A673 (cell line): ENCODE measurements around the gene AMBRA1. TPM values are rescaled to one million over a fixed set of nuclear protein-coding genes. Genes with fewer than 3 reads are reported as not detected.

Experiments
- BruUV-seq: library from RNA; stranded (reverse); fragments of 400-500 nt; replicated peaks from 2 replicates; lab custom pipeline; 2021; lab: Mats Ljungman, UMichigan
- CTCF ChIA-PET: fragments of 300-600 bp; sonication (Branson Sonifier 250); formaldehyde crosslinking; loops from one replicate; lab custom pipeline; 2022; ENCODE audit warnings: antibody characterized with exemption; lab: Charles Lee
- POLR2A ChIA-PET: fragments of 300-600 bp; sonication (Branson Sonifier 250); formaldehyde crosslinking; loops from one replicate; lab custom pipeline; 2022; ENCODE audit warnings: antibody characterized with exemption; ENCODE audit not compliant: low non-redundant PET; lab: Charles Lee
- DNase-seq: peaks from one replicate; pipeline ENCODE4 v3.0.0-alpha.2; 2015; ENCODE audit warnings: low spot score
- H3K27ac ChIP-seq: fragments of 200-600 bp; sonication (generic); 2 replicates; pipeline ENCODE4 v1.5.1; 2016; ENCODE audit warnings: mixed run types, low read depth, mild to moderate bottlenecking, mixed read lengths, antibody characterized with exemption, low read length; ENCODE audit not compliant: poor library complexity, severe bottlenecking
- H3K27me3 ChIP-seq: fragments of 200-600 bp; sonication (generic); replicated peaks from 2 replicates; pipeline ENCODE4 v1.6.1; 2017; ENCODE audit warnings: mixed run types, low read depth, mild to moderate bottlenecking, mixed read lengths, antibody characterized with exemption, low read length; ENCODE audit not compliant: insufficient read depth, poor library complexity
- H3K36me3 ChIP-seq: fragments of 200-600 bp; sonication (generic); 2 replicates; pipeline ENCODE4 v1.6.1; 2016; ENCODE audit warnings: mixed run types, mild to moderate bottlenecking, mixed read lengths, antibody characterized with exemption, low read length; ENCODE audit not compliant: insufficient read depth, poor library complexity, severe bottlenecking
- H3K4me1 ChIP-seq: fragments of 200-600 bp; sonication (generic); 2 replicates; pipeline ENCODE4 v1.6.1; 2017; ENCODE audit warnings: mixed run types, mild to moderate bottlenecking, mixed read lengths, antibody characterized with exemption, low read length; ENCODE audit not compliant: insufficient read depth, poor library complexity, severe bottlenecking
- H3K4me3 ChIP-seq: fragments of 200-600 bp; sonication (generic); 2 replicates; pipeline ENCODE4 v1.5.1; 2016; ENCODE audit warnings: low read depth, mixed run types, mild to moderate bottlenecking, mixed read lengths, low read length; ENCODE audit not compliant: poor library complexity, severe bottlenecking
- H3K9me3 ChIP-seq: fragments of 200-600 bp; sonication (generic); 2 replicates; pipeline ENCODE4 v1.6.1; 2016; ENCODE audit warnings: mixed run types, low read depth, mild to moderate bottlenecking, mixed read lengths, antibody characterized with exemption, low read length; ENCODE audit not compliant: poor library complexity, severe bottlenecking
- EZH2 ChIP-seq: fragments of 200-600 bp; sonication (generic); IDR thresholded peaks from 2 replicates; pipeline ENCODE4 v1.6.1; 2017; ENCODE audit warnings: borderline replicate concordance, low read depth, mild to moderate bottlenecking, mixed read lengths, antibody characterized with exemption, low read length; ENCODE audit not compliant: poor library complexity, severe bottlenecking
- intact Hi-C: fragments of 100-400 bp; cut with micrococcal nuclease; formaldehyde crosslinking; loops from one replicate; pipeline ENCODE4 v1.10.0; 2022; ENCODE audit not compliant: unreplicated experiment
- total RNA-seq: library from RNA; stranded (reverse); gene quantifications from 2 replicates; pipeline ENCODE4 v1.2.3, GENCODE V29; 2021
- TF ChIP-seq, protein P1 (sequence below): fragments of 300-800, 200-600 bp; sonication (generic); conservative IDR thresholded peaks from 2 replicates; pipeline ENCODE4 v1.5.1; 2017; ENCODE audit warnings: low read depth, mild to moderate bottlenecking, antibody characterized with exemption, low read length, moderate library complexity, mixed read lengths

Gene AMBRA1
- total RNA-seq, 1 experiment from 2014 or later = 78.1 TPM

DNA sequence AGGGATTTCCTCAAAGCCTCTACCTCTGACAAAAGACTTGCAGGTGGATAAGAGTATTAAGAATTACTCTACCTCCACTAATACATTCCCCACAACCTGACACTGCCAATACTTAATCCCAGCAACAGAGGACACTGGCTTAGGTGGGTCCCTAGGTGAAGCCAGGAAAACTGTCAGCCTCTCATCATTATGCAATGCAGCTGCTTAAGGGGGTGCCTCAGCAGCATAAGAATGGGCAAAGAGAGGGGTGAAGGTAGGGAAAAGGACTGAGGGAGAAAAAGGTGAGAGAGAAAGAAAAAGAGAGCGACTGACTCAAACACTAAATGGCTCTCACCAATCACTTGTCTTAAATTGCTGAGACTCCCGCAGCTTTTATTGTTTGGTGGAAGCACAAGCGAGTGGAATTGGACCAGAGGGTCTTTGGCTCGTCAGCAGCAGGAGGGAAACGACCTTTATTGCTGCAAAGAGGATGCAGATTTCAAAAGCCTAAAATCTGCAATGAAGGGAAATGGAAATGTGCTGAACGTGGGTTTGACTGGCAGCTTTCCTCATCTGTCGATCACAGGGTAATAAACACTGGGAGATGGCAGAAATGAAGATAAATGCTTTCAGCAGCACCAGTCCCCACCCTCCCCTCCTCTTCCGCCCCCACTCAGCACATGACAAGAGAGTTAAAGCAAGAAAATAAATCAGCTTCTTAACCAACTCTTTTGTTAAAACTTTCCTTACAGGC lies 137.4 kb downstream of the AMBRA1 start:
- TF ChIP-seq EZH2 = no peak
- TF ChIP-seq, protein P1, sequence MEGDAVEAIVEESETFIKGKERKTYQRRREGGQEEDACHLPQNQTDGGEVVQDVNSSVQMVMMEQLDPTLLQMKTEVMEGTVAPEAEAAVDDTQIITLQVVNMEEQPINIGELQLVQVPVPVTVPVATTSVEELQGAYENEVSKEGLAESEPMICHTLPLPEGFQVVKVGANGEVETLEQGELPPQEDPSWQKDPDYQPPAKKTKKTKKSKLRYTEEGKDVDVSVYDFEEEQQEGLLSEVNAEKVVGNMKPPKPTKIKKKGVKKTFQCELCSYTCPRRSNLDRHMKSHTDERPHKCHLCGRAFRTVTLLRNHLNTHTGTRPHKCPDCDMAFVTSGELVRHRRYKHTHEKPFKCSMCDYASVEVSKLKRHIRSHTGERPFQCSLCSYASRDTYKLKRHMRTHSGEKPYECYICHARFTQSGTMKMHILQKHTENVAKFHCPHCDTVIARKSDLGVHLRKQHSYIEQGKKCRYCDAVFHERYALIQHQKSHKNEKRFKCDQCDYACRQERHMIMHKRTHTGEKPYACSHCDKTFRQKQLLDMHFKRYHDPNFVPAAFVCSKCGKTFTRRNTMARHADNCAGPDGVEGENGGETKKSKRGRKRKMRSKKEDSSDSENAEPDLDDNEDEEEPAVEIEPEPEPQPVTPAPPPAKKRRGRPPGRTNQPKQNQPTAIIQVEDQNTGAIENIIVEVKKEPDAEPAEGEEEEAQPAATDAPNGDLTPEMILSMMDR = no peak
- no TSS peak for BruUV-seq
- POLR2A ChIA-PET = no interaction called here
- Histone ChIP-seq H3K27me3 (no peaks in the 10 kb centered on the region), H3K36me3 (no peaks in the 10 kb centered on the region), H3K9me3 (no peaks in the 10 kb centered on the region), H3K4me1 (peaks cover 30% of the 10 kb centered on the region), H3K4me3 (no peak overlapping the region), H3K27ac (peak overlapping the region; percentile 3)
- CTCF ChIA-PET = interaction anchor here (0.6 to 0.7 kb wide), 2 partner anchors 73 to 546 kb away, joined by 3 read pairs; no protein-coding TSS in a partner anchor
- intact Hi-C loops = no loop called here
- peak; percentile 61 for DNase-seq

DNA sequence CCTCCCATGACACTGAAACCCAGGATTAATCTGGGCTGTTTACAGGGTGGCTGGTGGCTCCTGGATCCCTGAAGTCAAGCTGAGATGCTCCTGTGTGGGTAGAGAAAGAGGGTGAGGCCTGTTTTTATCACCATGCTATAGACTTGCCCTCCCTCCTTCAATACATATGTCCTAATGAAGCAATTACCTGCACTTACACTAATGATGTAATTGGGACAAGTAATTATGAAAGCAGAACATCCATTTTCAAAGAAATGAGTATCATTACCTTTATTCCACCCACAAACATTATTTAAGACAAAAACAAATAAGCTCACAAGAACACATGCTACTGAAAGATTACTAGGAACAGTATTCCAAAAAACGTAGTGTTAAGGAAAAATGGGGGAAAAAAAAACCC lies 138.0 kb downstream of the AMBRA1 start:
- no peaks in the 10 kb centered on the region for H3K27me3 ChIP-seq
- peaks cover 34% of the 10 kb centered on the region for H3K4me1 ChIP-seq
- H3K27ac ChIP-seq = no peak overlapping the region
- ChIA-PET CTCF (interaction anchor here (0.6 kb wide), 1 partner anchor 546 kb away, joined by 3 read pairs; no protein-coding TSS in a partner anchor), POLR2A (no interaction called here)
- no peaks in the 10 kb centered on the region for H3K36me3 ChIP-seq
- BruUV-seq = no TSS peak
- no peak for TF ChIP-seq EZH2
- TF ChIP-seq, protein P1 = no peak
- no peak overlapping the region for H3K4me3 ChIP-seq
- DNase-seq = no peak
- intact Hi-C loops = no loop called here
- H3K9me3 ChIP-seq = no peaks in the 10 kb centered on the region

DNA sequence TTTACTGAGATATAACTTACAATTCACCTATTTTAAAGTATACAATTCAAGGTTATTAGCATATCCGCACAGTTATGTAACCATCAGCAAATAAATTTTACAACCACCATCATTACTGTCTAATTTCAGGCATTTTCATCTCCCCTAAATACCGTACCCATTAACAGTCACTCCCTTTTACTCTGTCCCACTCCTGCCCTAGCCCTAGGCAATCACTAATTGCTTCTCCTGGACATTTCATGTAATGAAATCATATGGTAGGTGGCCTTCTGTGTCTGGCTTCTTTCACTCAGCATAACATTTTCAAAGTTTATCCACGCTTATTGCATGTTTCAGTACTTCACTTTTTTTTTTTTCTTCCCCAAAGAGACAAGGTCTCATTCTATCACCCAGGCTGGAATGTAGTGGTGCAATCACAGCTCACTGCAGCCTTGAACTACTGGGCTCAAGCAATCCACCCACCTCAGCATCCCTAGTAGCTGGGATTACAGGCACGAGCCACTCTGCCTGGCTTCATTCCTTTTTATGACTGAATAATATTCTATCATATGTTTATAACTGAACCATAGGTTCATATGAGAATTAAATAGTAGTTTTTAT lies 140.8 kb downstream of the AMBRA1 start:
- Histone ChIP-seq H3K4me1 (peaks cover 30% of the 10 kb centered on the region), H3K27me3 (no peaks in the 10 kb centered on the region), H3K9me3 (no peaks in the 10 kb centered on the region), H3K4me3 (no peak overlapping the region), H3K36me3 (no peaks in the 10 kb centered on the region), H3K27ac (no peak overlapping the region)
- POLR2A ChIA-PET = no interaction called here
- TF ChIP-seq, protein P1 = no peak
- no peak for TF ChIP-seq EZH2
- no peak for DNase-seq
- no TSS peak for BruUV-seq
- CTCF ChIA-PET = no interaction called here
- intact Hi-C loops = no loop called here
